Activated naive CD4-positive, alpha-beta T cell treated with Interleukin-2 at 50 U/mL for 16 hours (primary cell): ENCODE results near the gene GTF3C5.
"Not testable (repeated sequence)": the region's sequence is repeated elsewhere in the genome, so short reads cannot be mapped to it uniquely, and the experiment has no call there.

Experiments
- DNase-seq: peaks from one replicate; pipeline ENCODE4 v3.0.0-alpha.2; 2020

The GTF3C5 gene

GRCh38 chr9:132997591-132997990 lies 33.2 kb upstream of the GTF3C5 start:
- no peak for DNase-seq

GRCh38 chr9:132998221-132998620 lies 32.6 kb upstream of the GTF3C5 start:
- not testable (repeated sequence) for DNase-seq

GRCh38 chr9:132998831-132999635 lies 31.8 kb upstream of the GTF3C5 start:
- DNase-seq: no peak

- DNase-seq: no peak
These were observed 28.4 kb upstream of the GTF3C5 start for GRCh38 chr9:133002147-133003070.

GRCh38 chr9:133003071-133003461 lies 27.7 kb upstream of the GTF3C5 start:
- no peak for DNase-seq

GRCh38 chr9:133003671-133004090 lies 27.1 kb upstream of the GTF3C5 start:
- DNase-seq: no peak

- no peak for DNase-seq
These were observed 26.5 kb upstream of the GTF3C5 start for GRCh38 chr9:133004091-133004998.

GRCh38 chr9:133004999-133005760 lies 25.6 kb upstream of the GTF3C5 start:
- no peak for DNase-seq

- DNase-seq: no peak
These were observed 24.8 kb upstream of the GTF3C5 start for GRCh38 chr9:133005957-133006356.

- DNase-seq: no peak
These were observed 24.0 kb upstream of the GTF3C5 start for GRCh38 chr9:133006731-133007352.

GRCh38 chr9:133008406-133008805 lies 22.4 kb upstream of the GTF3C5 start:
- no peak for DNase-seq

GRCh38 chr9:133008824-133009223 lies 22.0 kb upstream of the GTF3C5 start:
- DNase-seq: no peak

- no peak for DNase-seq
These were observed 20.8 kb upstream of the GTF3C5 start for GRCh38 chr9:133009906-133010582.

- no peak for DNase-seq
These were observed 16.1 kb upstream of the GTF3C5 start for GRCh38 chr9:133014696-133015095.

GRCh38 chr9:133023117-133023890 lies 7.5 kb upstream of the GTF3C5 start:
- DNase-seq: peak; percentile 35

GRCh38 chr9:133026426-133026825 lies 4.4 kb upstream of the GTF3C5 start:
- no peak for DNase-seq

GRCh38 chr9:133027134-133027533 lies 3.7 kb upstream of the GTF3C5 start:
- DNase-seq: no peak

GRCh38 chr9:133028221-133028620 lies 2.6 kb upstream of the GTF3C5 start:
- no peak for DNase-seq

- DNase-seq: no peak
These were observed 842 bp upstream of the GTF3C5 start for GRCh38 chr9:133029994-133030316.

GRCh38 chr9:133031130-133031422 lies 279 bp downstream of the GTF3C5 start:
- no peak for DNase-seq
